Smooth muscle cell of the umbilical artery (primary cell): ENCODE results near the gene MYO7B. TPM values are rescaled to one million over a fixed set of nuclear protein-coding genes. Genes with fewer than 3 reads are reported as not detected.

Experiments used
- total RNA-seq: library from RNA; depleted of rRNA; stranded (reverse); fragments of >200 nt; gene quantifications from 2 replicates; pipeline ENCODE4 v1.2.3, GENCODE V29; 2014

MYO7B gene
- total RNA-seq, result 0.09 and 0.59 TPM in 2 replicates

DNA sequence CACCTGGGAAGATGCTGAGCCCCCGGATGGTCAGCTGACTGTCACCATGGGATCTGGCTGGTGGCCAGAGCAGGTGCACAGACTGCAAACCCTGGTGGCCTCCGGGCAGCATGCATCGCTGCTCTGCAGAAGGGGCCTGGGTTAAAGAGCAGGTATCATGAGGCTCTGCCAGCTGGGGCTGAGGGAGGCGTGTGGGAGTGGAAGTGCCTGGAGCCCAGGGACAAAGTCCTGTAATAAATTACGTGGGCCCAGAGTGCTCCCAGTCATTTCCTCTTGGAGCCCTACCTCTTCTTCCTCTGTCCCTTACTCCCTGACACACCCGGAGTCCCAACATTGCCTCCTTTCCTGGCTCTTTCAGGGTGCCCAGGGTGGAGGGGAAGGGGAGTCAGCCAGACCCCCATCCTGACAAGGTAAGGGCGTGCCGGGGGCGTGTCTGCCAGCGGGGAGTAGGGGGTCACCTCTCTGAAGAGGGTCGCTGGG lies at the start of gene MYO7B:
Gene MYO7B (plus strand): TSS at position 262 of the 480 bp plus-strand sequence. CDS start 24,040 bp downstream, outside the sequence.

DNA sequence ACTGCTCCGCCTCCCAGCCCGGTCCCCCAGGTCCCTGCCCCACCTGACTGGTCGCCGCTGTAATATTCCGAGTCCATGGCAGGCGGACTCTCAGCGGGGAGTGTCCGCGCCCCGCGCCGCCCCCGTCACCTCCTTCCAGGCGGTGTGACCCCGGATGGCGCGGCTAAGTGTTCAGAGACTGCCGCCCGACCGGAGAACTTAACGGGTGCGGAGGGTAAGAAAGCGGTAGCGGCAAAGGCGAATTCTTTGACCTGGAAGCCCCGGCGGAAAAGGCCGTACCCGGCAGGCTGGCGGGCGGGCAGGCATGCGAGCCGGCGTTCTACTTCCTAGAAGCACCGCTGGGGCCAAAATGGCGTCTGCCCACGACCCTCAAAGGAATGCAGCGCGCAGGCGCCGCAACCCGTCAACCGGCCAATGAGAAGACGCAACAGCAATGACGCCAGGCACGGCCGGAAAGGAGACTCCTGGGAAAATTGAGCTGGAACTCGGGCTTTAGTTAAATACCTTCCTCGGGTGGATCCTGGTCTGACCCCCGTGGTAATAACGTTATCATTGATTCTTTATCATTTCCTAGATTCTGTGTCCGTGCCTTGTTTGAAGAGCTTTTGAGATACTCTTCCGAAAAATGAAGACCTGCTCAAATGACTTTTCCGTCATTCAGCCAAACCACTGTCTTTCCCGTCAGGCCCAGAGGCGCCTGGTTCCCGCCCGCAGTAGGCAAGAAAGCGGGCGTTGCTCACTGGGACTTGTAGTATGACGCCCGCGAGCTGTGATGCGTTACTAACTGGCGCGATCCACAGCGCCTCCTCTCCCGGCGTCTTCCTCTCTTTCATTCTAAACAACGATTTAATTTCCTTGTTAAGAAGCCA lies 9.1 kb upstream of the MYO7B start, which contains the start of gene IWS1:
Gene IWS1 (minus strand): TSS at position 358 of the 869 bp plus-strand sequence. CDS start 281 bp downstream, at position 77.

GRCh38 chr2:127645395-127646291 lies 110.2 kb downstream of the MYO7B start, which contains the start of gene GPR17:
Gene GPR17, plus strand, starts transcription at chr2:127646153. Its CDS starts 4,583 bp downstream, at chr2:127650736.

DNA sequence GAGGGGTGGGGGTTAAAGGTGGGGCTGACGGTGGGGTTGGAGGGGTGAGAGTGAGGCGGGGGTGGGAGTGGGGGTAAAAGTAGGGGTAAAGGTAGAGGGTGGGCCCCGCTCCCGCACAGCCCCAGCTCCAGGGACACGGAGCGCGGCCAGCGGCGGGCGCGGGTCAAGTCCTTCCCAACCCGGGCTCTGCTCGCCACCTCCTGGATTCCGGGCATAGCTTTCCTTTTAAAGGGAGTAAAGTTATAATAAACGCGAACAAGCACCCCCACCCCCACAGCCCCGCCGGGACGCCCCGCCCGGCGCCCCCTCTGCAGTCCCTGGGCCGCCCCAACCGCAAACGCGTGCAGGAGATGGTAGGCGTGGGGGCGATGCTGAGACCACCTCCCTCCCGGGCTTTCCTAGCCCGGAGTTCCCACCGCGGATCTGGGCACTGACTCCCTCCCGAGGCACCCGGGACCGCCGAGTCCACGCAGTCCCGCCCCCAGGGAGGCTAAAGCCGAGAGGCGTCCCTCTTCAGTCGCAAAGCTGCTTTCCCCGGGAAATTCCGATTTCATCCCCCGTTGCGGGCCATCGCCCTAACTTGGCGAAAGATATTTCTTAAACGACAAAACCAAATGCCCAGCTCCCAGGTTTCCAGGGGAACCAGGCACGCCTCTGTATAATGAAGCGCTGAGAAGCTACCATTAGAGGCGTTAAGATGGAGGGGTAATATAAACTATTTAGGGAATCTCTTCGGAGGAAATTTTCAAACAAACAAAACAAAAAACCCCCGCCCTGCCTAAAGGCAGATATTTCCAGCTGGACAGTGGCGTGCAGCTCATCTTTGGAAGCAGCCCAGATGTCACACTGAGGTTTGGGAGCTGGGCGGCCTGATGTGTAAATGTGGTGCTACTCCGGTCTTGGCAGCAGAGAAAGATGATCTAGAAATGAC lies 140.1 kb downstream of the MYO7B start, which contains the start of gene LIMS2:
Gene LIMS2 (minus strand): TSS at position 200 of the 931 bp plus-strand sequence. CDS start 506 bp downstream, outside the sequence.

Other genes with a start within 250 kb of the MYO7B start
- gene ERCC3, start 241.5 kb upstream of the MYO7B start, total RNA-seq, result 45.1 and 52.1 TPM in 2 replicates
- 50.2 and 52.0 TPM in 2 replicates for gene MAP3K2, start 147.7 kb upstream of the MYO7B start, total RNA-seq
- not detected in 2 replicates for gene PROC, start 117.3 kb upstream of the MYO7B start, total RNA-seq
- gene IWS1, start 9.2 kb upstream of the MYO7B start, total RNA-seq, result 35.6 and 53.1 TPM in 2 replicates
- gene GPR17, start 110.5 kb downstream of the MYO7B start, total RNA-seq, result not detected in 2 replicates
- gene LIMS2, start 139.8 kb downstream of the MYO7B start, total RNA-seq, result 2.6 and 6.8 TPM in 2 replicates
- 4.1 and 5.3 TPM in 2 replicates for gene SFT2D3, start 165.8 kb downstream of the MYO7B start, total RNA-seq